ACC112 (cell line): ENCODE data around the gene DND1.
A peak's percentile ranks its signal among the peaks of the same experiment; 100 is the strongest.
"Not testable (repeated sequence)": the region's sequence is repeated elsewhere in the genome, so short reads cannot be mapped to it uniquely, and the experiment has no call there.

Source experiments
- H2AFZ ChIP-seq: fragments of 200-600 bp; sonication (generic); one replicate; pipeline ENCODE4 v1.6.0; 2017; ENCODE audit warnings: antibody characterized with exemption, low read length; ENCODE audit not compliant: unreplicated experiment
- H3K27ac ChIP-seq: fragments of 200-600 bp; sonication (generic); 2 replicates; pipeline ENCODE4 v1.5.1; 2014; ENCODE audit warnings: low read depth, mild to moderate bottlenecking, antibody characterized with exemption, low read length, moderate library complexity
- H3K27me3 ChIP-seq: fragments of 200-600 bp; sonication (generic); 2 replicates; pipeline ENCODE4 v1.6.1; 2014; ENCODE audit warnings: mild to moderate bottlenecking, antibody characterized with exemption, low read length, moderate library complexity, mixed read lengths; ENCODE audit not compliant: insufficient read depth
- H3K36me3 ChIP-seq: fragments of 200-600 bp; sonication (generic); 2 replicates; pipeline ENCODE4 v1.6.1; 2016; ENCODE audit warnings: mild to moderate bottlenecking, antibody characterized with exemption, low read length, moderate library complexity, mixed read lengths; ENCODE audit not compliant: insufficient read depth
- H3K4me1 ChIP-seq: fragments of 200-600 bp; sonication (generic); one replicate; pipeline ENCODE4 v1.6.1; 2016; ENCODE audit warnings: low read length, mixed read lengths; ENCODE audit not compliant: insufficient read depth, unreplicated experiment, control insufficient read depth
- H3K4me3 ChIP-seq: fragments of 200-600 bp; sonication (generic); 2 replicates; pipeline ENCODE4 v1.5.1; 2014; ENCODE audit warnings: mild to moderate bottlenecking, low read depth, low read length
- H3K79me2 ChIP-seq: fragments of 200-600 bp; sonication (generic); one replicate; pipeline ENCODE4 v1.6.0; 2016; ENCODE audit warnings: low read length; ENCODE audit not compliant: control insufficient read depth, unreplicated experiment, insufficient read depth

Gene DND1

DNA sequence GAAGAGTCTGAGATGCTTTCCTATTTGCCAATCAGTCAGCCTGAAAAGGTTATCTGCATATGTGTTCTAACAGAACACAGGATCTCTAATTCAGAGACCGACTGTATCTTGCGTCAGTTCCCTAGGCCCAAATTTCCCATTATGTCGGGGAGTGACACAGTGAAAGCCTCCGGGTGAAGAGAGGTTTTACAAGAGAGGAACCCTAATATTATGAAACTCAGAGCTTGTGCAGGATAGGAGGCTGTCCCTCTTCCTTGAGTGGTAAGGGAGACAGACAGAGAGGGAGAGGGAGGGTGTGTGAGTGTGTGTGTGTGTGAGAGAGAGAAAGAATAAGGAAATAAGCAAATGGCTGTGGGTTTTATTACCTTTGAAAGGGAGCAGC, 42.3 kb downstream of the DND1 start:
- Histone ChIP-seq H3K27ac (no peak overlapping the region), H3K79me2 (no peaks in the 10 kb centered on the region), H3K4me1 (peaks cover 14% of the 10 kb centered on the region), H2AFZ (no peak overlapping the region), H3K4me3 (no peak overlapping the region), H3K27me3 (0 out of 2 replicates have a peak, but pooled peaks cover 6% of the 10 kb centered on the region), H3K36me3 (no peaks in the 10 kb centered on the region)

DNA sequence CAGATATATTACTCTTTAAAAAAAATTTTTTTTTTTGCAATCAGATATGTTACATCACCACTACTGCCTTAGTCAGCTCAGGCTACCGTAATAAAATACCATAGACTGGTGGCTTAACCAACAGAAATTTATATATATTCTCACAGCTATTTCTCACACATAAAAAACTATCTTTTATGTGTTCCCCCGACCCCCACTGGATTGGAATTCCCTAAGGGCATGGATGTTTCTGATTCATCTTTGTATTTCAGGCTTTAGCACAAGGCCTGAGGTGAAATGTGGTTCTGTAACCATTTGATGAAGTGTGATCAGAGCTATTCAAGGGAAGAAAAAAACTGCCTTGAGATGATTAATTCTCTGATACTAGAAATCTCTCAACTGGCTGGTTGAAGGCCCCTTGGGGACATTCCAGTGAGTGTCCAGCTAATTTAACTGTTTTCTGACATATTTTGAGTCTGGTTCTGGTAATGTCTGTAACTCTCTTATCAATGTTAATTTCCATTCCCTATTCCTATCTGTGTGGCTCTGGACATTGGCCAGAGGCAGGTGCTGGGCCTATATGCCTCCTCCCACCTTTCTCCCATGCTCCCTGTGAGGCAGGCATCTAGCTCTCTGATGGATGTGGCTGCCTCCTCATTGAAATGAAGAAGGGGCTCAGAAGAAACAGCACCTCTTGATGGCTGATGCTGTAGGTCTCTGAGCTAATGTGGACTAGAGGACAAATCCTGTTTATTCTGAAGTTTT, 42.9 kb downstream of the DND1 start:
- peaks cover 14% of the 10 kb centered on the region for H3K4me1 ChIP-seq
- H3K36me3 ChIP-seq, result no peaks in the 10 kb centered on the region
- no peak overlapping the region for H3K4me3 ChIP-seq
- H3K27ac ChIP-seq, result peak overlapping the region; percentile 1; the same call in 1 of the 2 replicates
- H2AFZ ChIP-seq, result no peak overlapping the region
- 0 out of 2 replicates have a peak, but pooled peaks cover 6% of the 10 kb centered on the region for H3K27me3 ChIP-seq
- no peaks in the 10 kb centered on the region for H3K79me2 ChIP-seq

DNA sequence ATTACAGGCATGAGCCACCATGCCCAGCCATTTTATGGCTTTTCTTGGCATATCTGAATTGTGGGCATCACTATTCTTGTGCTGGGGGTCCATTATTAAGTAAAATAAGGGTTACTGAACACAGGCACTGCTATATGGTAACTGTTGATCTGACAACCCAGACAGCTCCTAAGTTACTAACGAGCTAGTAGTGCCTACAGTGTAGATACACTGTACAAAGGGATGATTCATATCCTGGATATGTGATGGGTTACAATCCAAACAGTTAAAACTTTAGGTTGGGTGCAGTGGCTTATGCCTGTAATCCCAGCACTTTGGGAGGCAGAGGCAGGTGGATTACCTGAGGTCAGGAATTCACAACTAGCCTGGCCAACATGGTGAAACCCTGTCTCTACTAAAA, 44.7 kb downstream of the DND1 start:
- no peak overlapping the region for H3K27ac ChIP-seq

DNA sequence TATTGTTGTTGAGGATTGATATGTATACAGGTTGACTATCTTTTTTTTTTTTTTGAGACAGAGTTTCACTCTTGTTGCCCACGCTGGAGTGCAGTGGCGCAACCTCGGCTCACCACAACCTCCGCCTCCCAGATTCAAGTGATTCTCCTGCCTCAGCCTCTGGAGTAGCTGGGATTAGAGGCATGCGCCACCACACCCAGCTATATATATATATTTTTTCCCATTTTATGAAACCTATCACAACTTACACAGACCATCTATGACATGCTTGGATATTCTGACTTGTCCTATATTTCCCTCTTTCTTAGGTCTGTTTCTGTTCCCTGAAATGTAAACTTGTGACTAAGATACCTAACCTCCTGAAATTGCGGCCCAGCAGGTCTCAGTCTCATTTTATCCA, 45.4 kb downstream of the DND1 start:
- H3K4me1 ChIP-seq, result peaks cover 8% of the 10 kb centered on the region
- H3K27ac ChIP-seq, result no peak overlapping the region
- no peak overlapping the region for H3K4me3 ChIP-seq
- H2AFZ ChIP-seq, result no peak overlapping the region
- 0 out of 2 replicates have a peak, but pooled peaks cover 6% of the 10 kb centered on the region for H3K27me3 ChIP-seq
- no peaks in the 10 kb centered on the region for H3K79me2 ChIP-seq
- H3K36me3 ChIP-seq, result no peaks in the 10 kb centered on the region

More for the DNA sequence above, 44.7 kb downstream of the DND1 start:
- H3K79me2 ChIP-seq, result no peaks in the 10 kb centered on the region
- no peak overlapping the region for H2AFZ ChIP-seq
- 0 out of 2 replicates have a peak, but pooled peaks cover 6% of the 10 kb centered on the region for H3K27me3 ChIP-seq
- H3K36me3 ChIP-seq, result no peaks in the 10 kb centered on the region
- H3K4me3 ChIP-seq, result no peak overlapping the region
- peaks cover 14% of the 10 kb centered on the region for H3K4me1 ChIP-seq

DNA sequence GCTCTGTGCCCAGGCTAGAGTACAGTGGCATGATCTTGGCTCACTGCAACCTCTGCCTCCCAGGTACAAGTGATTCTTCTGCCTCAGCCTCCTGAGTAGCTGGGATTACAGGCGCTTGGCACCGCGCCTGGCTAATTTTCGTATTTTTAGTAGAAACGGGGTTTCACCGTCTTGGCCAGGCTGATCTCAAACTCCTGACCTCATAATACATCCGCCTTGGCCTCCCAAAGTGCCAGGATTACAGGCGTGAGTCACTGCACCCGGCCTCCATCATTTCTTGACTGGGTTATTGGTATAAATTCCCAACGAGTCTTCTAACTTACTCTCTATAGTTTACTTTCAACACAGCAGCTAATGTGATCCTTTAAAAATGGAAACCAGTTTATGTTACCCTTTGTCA, 48.5 kb downstream of the DND1 start:
- H3K4me1 ChIP-seq, H2AFZ ChIP-seq, H3K36me3 ChIP-seq, H3K79me2 ChIP-seq, H3K4me3 ChIP-seq, H3K27ac ChIP-seq, H3K27me3 ChIP-seq: not testable (repeated sequence)

DNA sequence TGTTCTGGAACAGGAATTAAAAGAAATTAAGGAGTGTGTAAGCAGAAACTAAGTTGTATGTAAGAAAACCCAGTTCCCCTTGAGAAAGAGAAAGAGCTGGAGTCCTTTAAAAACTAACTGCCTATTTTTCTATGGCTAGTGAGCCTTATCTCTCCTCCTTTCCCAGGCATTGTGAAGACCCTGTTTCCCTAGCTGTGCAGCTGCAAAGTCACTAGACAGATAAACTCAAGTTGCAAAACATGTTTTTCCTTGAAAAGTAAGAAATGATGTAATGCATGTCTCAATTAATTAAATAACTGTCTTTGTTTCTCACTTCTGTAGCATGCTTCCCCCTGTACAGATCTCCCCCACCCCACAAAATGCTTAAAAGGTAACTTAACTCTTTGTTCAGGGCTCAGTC, 50.3 kb downstream of the DND1 start:
- not testable (repeated sequence) for H3K4me1 ChIP-seq

DNA sequence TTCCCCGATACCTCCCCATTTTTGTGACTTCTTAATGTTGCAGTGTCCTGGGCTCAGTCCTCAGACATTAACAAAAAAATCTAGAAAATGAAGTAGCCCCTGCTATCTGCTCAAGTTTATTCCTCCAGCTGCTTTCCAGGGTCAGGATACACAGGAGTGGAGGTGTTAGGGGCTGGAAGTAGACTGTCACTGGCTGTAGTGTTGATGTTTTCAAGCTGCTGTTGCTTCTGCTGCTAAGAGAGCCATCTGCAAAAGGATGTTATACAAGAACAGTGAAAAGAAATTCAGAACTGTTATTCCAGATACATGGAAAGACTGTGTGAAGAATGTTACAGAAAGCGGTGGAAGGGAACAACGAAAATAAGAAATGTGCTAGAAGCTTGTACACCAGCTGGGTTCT, 51.1 kb downstream of the DND1 start:
- Histone ChIP-seq H3K36me3 (no peaks in the 10 kb centered on the region), H3K27ac (no peak overlapping the region), H2AFZ (no peak overlapping the region), H3K4me3 (no peak overlapping the region), H3K27me3 (0 out of 2 replicates have a peak, but pooled peaks cover 4% of the 10 kb centered on the region), H3K79me2 (no peaks in the 10 kb centered on the region), H3K4me1 (no peaks in the 10 kb centered on the region)

More for the DNA sequence above, 50.3 kb downstream of the DND1 start:
- H3K36me3 ChIP-seq, H3K27me3 ChIP-seq, H2AFZ ChIP-seq, H3K27ac ChIP-seq, H3K79me2 ChIP-seq, H3K4me3 ChIP-seq: not testable (repeated sequence)
